ENCODE measurements around the gene TPI1. TPM values are rescaled to one million over a fixed set of nuclear protein-coding genes. Genes with fewer than 3 reads are reported as not detected.
"Not testable (repeated sequence)": the region's sequence is repeated elsewhere in the genome, so short reads cannot be mapped to it uniquely, and the experiment has no call there.

Gene TPI1
- total RNA-seq, 1 experiment from 2014 or later: 1,506 TPM

- in situ Hi-C loops (cut with HindIII; ENCODE audit: low sequenced_read_pairs): no loop called here
- no peak for DNase-seq (ENCODE audit: low spot score)
Measured at GRCh38 chr12:6863586-6864321, 3.6 kb upstream of the TPI1 start.

- in situ Hi-C loops (cut with HindIII; ENCODE audit: low sequenced_read_pairs); DNase-seq (ENCODE audit: low spot score): not testable (repeated sequence)
Measured at GRCh38 chr12:6865307-6865706, 2.0 kb upstream of the TPI1 start.

- in situ Hi-C loops (cut with HindIII; ENCODE audit: low sequenced_read_pairs): no loop called here
- no peak for DNase-seq (ENCODE audit: low spot score)
Measured at GRCh38 chr12:6866163-6866919, 990 bp upstream of the TPI1 start.

- in situ Hi-C loops (cut with HindIII; ENCODE audit: low sequenced_read_pairs): no loop called here
- peak; percentile 38 for DNase-seq (ENCODE audit: low spot score)
Measured at GRCh38 chr12:6866920-6867412, 365 bp upstream of the TPI1 start.

GRCh38 chr12:6868211-6869048 lies 1.1 kb downstream of the TPI1 start:
- DNase-seq (ENCODE audit: low spot score): no peak
- in situ Hi-C loops (cut with HindIII; ENCODE audit: low sequenced_read_pairs): no loop called here

GRCh38 chr12:6869049-6870021 lies 2.0 kb downstream of the TPI1 start:
- DNase-seq (ENCODE audit: low spot score): peak; percentile 91
- in situ Hi-C loops (cut with HindIII; ENCODE audit: low sequenced_read_pairs): no loop called here

- DNase-seq (ENCODE audit: low spot score); in situ Hi-C loops (cut with HindIII; ENCODE audit: low sequenced_read_pairs): not testable (repeated sequence)
Measured at GRCh38 chr12:6870304-6870703, 3.0 kb downstream of the TPI1 start.

GRCh38 chr12:6871052-6871957 lies 4.0 kb downstream of the TPI1 start:
- DNase-seq (ENCODE audit: low spot score): peak; percentile 26
- in situ Hi-C loops (cut with HindIII; ENCODE audit: low sequenced_read_pairs): no loop called here

GRCh38 chr12:6872073-6873048 lies 5.0 kb downstream of the TPI1 start:
- DNase-seq (ENCODE audit: low spot score): peak; percentile 80
- in situ Hi-C loops (cut with HindIII; ENCODE audit: low sequenced_read_pairs): no loop called here

GRCh38 chr12:6873094-6874014 lies 6.0 kb downstream of the TPI1 start, which contains the start of gene SPSB2:
Gene SPSB2, minus strand, starts transcription at chr12:6873303. Its CDS starts 402 bp downstream, at chr12:6872901.
- peak; percentile 92 for DNase-seq (ENCODE audit: low spot score)
- in situ Hi-C loops (cut with HindIII; ENCODE audit: low sequenced_read_pairs): no loop called here

GRCh38 chr12:6874015-6874368 lies 6.7 kb downstream of the TPI1 start:
- DNase-seq (ENCODE audit: low spot score); in situ Hi-C loops (cut with HindIII; ENCODE audit: low sequenced_read_pairs): not testable (repeated sequence)

GRCh38 chr12:6879824-6880223 lies 12.5 kb downstream of the TPI1 start:
- in situ Hi-C loops (cut with HindIII; ENCODE audit: low sequenced_read_pairs); DNase-seq (ENCODE audit: low spot score): not testable (repeated sequence)

GRCh38 chr12:6883252-6883651 lies 15.9 kb downstream of the TPI1 start:
- in situ Hi-C loops (cut with HindIII; ENCODE audit: low sequenced_read_pairs): no loop called here
- no peak for DNase-seq (ENCODE audit: low spot score)

GRCh38 chr12:6883683-6884082 lies 16.4 kb downstream of the TPI1 start:
- in situ Hi-C loops (cut with HindIII; ENCODE audit: low sequenced_read_pairs): no loop called here
- no peak for DNase-seq (ENCODE audit: low spot score)

GRCh38 chr12:6884539-6884938 lies 17.2 kb downstream of the TPI1 start:
- DNase-seq (ENCODE audit: low spot score): no peak
- in situ Hi-C loops (cut with HindIII; ENCODE audit: low sequenced_read_pairs): no loop called here

Data from G401 (cell line).